K562 (cell line): Measurements from ENCODE around the gene C6orf47. TPM values are rescaled to one million over a fixed set of nuclear protein-coding genes. Genes with fewer than 3 reads are reported as not detected.
A peak's percentile ranks its signal among the peaks of the same experiment; 100 is the strongest.

Experiments used
- CEBPB ChIP-seq: fragments of 450-650 bp; IDR thresholded peaks from 2 replicates; pipeline ENCODE4 v1.6.1; 2016; ENCODE audit warnings: missing genetic modification characterization, missing compliant biosample characterization
- CREM ChIP-seq: IDR thresholded peaks from 2 replicates; pipeline ENCODE4 v1.6.1; 2014; ENCODE audit warnings: antibody characterized with exemption, low read depth
- DMBX1 ChIP-seq: fragments of 250-450 bp; sonication (Bioruptor Pico); IDR thresholded peaks from 2 replicates; pipeline ENCODE4 v1.8.0; 2022; ENCODE audit warnings: inconsistent platforms, mild to moderate bottlenecking, moderate library complexity, borderline replicate concordance
- ETV6 ChIP-seq, 3 experiments: fragments of 150-350 bp in 1 of 3; sonication (generic) in 1 of 3; formaldehyde crosslinking in 1 of 3; IDR thresholded peaks; 2 replicates each; pipeline versions ENCODE4 v1.6.1 to v1.8.0; 2014 to 2022; ENCODE audit warnings: borderline replicate concordance in 2 of 3, low read depth in 2 of 3, antibody characterized with exemption in 1 of 3, low read length in 1 of 3, mild to moderate bottlenecking in 1 of 3, missing genetic modification reagents in 1 of 3
- EZH2 ChIP-seq: IDR thresholded peaks from 2 replicates; pipeline ENCODE4 v1.6.1; 2012; ENCODE audit warnings: low read depth, mild to moderate bottlenecking, inconsistent platforms, low read length, borderline replicate concordance
- NFIX ChIP-seq: fragments of 250-450 bp; sonication (Bioruptor Pico); IDR thresholded peaks from 2 replicates; pipeline ENCODE4 v1.4.0; 2020; ENCODE audit warnings: low read depth, mild to moderate bottlenecking, moderate library complexity
- PCBP2 ChIP-seq: fragments of 200-400 bp; formaldehyde crosslinking; IDR thresholded peaks from 2 replicates; pipeline ENCODE4 v1.6.1; 2018; ENCODE audit warnings: low read length, low read depth, mild to moderate bottlenecking, moderate library complexity; ENCODE audit not compliant: poor library complexity, severe bottlenecking
- SMARCA5 ChIP-seq: fragments of 450-650 bp; IDR thresholded peaks from 2 replicates; pipeline ENCODE4 v1.6.1; 2016
- WHSC1 ChIP-seq: IDR thresholded peaks from one replicate; pipeline ENCODE4 v1.6.1; 2012; ENCODE audit warnings: low read length, control low read depth, inconsistent platforms
- ZNF644 ChIP-seq: fragments of 200-800 bp; sonication (Bioruptor generic); IDR thresholded peaks from 2 replicates; pipeline ENCODE4 v1.6.1; 2016; ENCODE audit warnings: low read depth, missing genetic modification characterization, missing compliant biosample characterization
- polyA plus RNA-seq, 8 experiments: library from polyadenylated mRNA; depleted of rRNA in 4 of 8; stranded (reverse) in 5 of 8; unstranded in 3 of 8; fragments of >200 nt; fragmentation: Nextera tagmentation in 2 of 8; fragmentation: Illumina TruSeq in 1 of 8; extraction: Ambion mirVana in 2 of 8; extraction: Trizol in 1 of 8; gene quantifications; 2 replicates each; pipeline versions ENCODE4 v1.2.1 to v1.2.3, GENCODE V29; 2011 to 2014; ENCODE audit warnings: inconsistent platforms in 1 of 8, missing spikeins in 1 of 8
- total RNA-seq, 7 experiments: library from RNA; depleted of rRNA in 6 of 7; stranded (reverse); fragments of >200 nt in 6 of 7; fragmentation: Illumina TruSeq in 2 of 7; extraction: Trizol in 2 of 7; gene quantifications; 2 replicates each; pipeline versions ENCODE4 v1.2.1 to v1.2.3, GENCODE V29; 2011 to 2021; ENCODE audit warnings: low replicate concordance in 1 of 7
- TF ChIP-seq, protein P1 (sequence below): sonication (generic); formaldehyde crosslinking; IDR thresholded peaks from 2 replicates; pipeline ENCODE4 v1.8.1; 2023; ENCODE audit warnings: mild to moderate bottlenecking, missing genetic modification reagents
- TF ChIP-seq, protein P2 (sequence below): IDR thresholded peaks from 3 replicates; pipeline ENCODE4 v1.6.1; 2011; ENCODE audit warnings: borderline replicate concordance, mild to moderate bottlenecking; ENCODE audit not compliant: insufficient read length, insufficient read depth
- TF ChIP-seq, protein P3 (sequence below): fragments of 450-650 bp; IDR thresholded peaks from 2 replicates; pipeline ENCODE4 v1.7.0; 2016; ENCODE audit warnings: borderline replicate concordance
- TF ChIP-seq, protein P4 (sequence below): fragments of 250-450 bp; sonication (Bioruptor Pico); IDR thresholded peaks from 2 replicates; pipeline ENCODE4 v1.5.0; 2021
- TF ChIP-seq, protein P5 (sequence below), 2 experiments: fragments of 150-350 bp in 1 of 2; IDR thresholded peaks; 2 replicates each; pipeline ENCODE4 v1.6.1; 2012 to 2016; ENCODE audit warnings: low read depth in 2 of 2, low read length in 2 of 2, mild to moderate bottlenecking in 1 of 2, moderate library complexity in 1 of 2

The C6orf47 gene
- total and polyA plus RNA-seq, 9 of the 15 experiments (the other 6 are each of a cell fraction or from before 2014, with no cell fraction given), result 0.14 to 43.8 (median 27.0) TPM

DNA sequence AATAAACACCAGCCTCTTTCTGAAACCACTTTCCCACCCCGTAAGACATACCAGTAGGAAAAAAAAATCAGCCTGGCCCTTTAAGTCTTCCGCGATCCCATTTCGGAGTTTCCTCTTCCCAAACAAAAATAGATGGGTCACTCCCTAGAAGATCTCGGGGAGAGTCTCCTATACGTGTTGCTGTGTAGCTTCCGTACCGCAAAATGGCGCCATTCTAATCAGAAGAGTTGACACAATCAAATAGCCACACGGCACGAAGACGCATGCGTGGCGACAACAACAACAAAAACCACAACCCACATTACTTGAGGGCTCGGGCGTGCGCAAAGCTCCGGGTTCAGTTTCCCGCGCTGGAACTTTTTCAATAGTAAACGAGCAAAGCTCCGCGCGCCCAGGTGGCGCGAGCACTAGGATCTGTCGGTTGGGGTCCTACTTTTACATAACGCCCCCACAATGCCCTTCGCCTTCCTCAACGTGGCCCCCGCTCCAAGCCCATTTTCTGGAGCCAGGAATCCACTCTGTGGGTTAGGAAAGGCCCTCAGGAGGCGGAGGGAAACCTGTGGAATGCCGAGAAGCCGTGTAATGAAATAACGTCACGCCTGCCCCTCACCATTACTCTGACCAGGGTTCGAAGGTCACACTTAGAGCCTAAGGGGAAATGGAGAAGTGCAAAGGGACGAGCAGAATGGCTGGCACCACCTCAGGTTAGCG, 4.4 kb upstream of the C6orf47 start, which contains the start of gene GPANK1 (continued):
- TF ChIP-seq, protein P1, sequence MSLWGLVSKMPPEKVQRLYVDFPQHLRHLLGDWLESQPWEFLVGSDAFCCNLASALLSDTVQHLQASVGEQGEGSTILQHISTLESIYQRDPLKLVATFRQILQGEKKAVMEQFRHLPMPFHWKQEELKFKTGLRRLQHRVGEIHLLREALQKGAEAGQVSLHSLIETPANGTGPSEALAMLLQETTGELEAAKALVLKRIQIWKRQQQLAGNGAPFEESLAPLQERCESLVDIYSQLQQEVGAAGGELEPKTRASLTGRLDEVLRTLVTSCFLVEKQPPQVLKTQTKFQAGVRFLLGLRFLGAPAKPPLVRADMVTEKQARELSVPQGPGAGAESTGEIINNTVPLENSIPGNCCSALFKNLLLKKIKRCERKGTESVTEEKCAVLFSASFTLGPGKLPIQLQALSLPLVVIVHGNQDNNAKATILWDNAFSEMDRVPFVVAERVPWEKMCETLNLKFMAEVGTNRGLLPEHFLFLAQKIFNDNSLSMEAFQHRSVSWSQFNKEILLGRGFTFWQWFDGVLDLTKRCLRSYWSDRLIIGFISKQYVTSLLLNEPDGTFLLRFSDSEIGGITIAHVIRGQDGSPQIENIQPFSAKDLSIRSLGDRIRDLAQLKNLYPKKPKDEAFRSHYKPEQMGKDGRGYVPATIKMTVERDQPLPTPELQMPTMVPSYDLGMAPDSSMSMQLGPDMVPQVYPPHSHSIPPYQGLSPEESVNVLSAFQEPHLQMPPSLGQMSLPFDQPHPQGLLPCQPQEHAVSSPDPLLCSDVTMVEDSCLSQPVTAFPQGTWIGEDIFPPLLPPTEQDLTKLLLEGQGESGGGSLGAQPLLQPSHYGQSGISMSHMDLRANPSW (CRISPR knock-in tag), result peak; percentile 97; the same call in 1 of the 2 replicates
- TF ChIP-seq, protein P2, sequence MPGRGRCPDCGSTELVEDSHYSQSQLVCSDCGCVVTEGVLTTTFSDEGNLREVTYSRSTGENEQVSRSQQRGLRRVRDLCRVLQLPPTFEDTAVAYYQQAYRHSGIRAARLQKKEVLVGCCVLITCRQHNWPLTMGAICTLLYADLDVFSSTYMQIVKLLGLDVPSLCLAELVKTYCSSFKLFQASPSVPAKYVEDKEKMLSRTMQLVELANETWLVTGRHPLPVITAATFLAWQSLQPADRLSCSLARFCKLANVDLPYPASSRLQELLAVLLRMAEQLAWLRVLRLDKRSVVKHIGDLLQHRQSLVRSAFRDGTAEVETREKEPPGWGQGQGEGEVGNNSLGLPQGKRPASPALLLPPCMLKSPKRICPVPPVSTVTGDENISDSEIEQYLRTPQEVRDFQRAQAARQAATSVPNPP, result no peak
- TF ChIP-seq WHSC1 (no peak), EZH2 (no peak), ETV6 (IDR thresholded peaks at IDR 0.05; ENCODE audit: borderline replicate concordance in 1 of 2, low read depth in 2 of 2, low read length in 1 of 2) (no peak), ETV6 (CRISPR knock-in tag; IDR thresholded peaks at IDR 0.05; ENCODE audit: borderline replicate concordance) (0 out of 2 replicates have a peak, but pooled peaks have one; percentile 28), NFIX (no peak), ZNF644 (tag) (no peak; the same call in 1 of the 2 replicates), DMBX1 (peak; percentile 44; the same call in 1 of the 2 replicates), PCBP2 (no peak), CREM (no peak), CEBPB (tag) (peak; percentile 71), SMARCA5 (peak; percentile 73; the same call in 1 of the 2 replicates)
- TF ChIP-seq, protein P3, sequence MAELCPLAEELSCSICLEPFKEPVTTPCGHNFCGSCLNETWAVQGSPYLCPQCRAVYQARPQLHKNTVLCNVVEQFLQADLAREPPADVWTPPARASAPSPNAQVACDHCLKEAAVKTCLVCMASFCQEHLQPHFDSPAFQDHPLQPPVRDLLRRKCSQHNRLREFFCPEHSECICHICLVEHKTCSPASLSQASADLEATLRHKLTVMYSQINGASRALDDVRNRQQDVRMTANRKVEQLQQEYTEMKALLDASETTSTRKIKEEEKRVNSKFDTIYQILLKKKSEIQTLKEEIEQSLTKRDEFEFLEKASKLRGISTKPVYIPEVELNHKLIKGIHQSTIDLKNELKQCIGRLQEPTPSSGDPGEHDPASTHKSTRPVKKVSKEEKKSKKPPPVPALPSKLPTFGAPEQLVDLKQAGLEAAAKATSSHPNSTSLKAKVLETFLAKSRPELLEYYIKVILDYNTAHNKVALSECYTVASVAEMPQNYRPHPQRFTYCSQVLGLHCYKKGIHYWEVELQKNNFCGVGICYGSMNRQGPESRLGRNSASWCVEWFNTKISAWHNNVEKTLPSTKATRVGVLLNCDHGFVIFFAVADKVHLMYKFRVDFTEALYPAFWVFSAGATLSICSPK, result peak; percentile 91; the same call in 1 of the 2 replicates
- TF ChIP-seq, protein P4, sequence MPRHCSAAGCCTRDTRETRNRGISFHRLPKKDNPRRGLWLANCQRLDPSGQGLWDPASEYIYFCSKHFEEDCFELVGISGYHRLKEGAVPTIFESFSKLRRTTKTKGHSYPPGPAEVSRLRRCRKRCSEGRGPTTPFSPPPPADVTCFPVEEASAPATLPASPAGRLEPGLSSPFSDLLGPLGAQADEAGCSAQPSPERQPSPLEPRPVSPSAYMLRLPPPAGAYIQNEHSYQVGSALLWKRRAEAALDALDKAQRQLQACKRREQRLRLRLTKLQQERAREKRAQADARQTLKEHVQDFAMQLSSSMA (CRISPR knock-in tag), result peak; percentile 47; the same call in 1 of the 2 replicates
- TF ChIP-seq, protein P5, sequence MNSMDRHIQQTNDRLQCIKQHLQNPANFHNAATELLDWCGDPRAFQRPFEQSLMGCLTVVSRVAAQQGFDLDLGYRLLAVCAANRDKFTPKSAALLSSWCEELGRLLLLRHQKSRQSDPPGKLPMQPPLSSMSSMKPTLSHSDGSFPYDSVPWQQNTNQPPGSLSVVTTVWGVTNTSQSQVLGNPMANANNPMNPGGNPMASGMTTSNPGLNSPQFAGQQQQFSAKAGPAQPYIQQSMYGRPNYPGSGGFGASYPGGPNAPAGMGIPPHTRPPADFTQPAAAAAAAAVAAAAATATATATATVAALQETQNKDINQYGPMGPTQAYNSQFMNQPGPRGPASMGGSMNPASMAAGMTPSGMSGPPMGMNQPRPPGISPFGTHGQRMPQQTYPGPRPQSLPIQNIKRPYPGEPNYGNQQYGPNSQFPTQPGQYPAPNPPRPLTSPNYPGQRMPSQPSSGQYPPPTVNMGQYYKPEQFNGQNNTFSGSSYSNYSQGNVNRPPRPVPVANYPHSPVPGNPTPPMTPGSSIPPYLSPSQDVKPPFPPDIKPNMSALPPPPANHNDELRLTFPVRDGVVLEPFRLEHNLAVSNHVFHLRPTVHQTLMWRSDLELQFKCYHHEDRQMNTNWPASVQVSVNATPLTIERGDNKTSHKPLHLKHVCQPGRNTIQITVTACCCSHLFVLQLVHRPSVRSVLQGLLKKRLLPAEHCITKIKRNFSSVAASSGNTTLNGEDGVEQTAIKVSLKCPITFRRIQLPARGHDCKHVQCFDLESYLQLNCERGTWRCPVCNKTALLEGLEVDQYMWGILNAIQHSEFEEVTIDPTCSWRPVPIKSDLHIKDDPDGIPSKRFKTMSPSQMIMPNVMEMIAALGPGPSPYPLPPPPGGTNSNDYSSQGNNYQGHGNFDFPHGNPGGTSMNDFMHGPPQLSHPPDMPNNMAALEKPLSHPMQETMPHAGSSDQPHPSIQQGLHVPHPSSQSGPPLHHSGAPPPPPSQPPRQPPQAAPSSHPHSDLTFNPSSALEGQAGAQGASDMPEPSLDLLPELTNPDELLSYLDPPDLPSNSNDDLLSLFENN (IDR thresholded peaks at IDR 0.05; ENCODE audit: low read depth in 2 of 2, low read length in 2 of 2), result peak in 1 of 2 experiments; percentile 30; a peak in 2 of 4 replicates
